PFSK-1 (cell line): ENCODE measurements around the gene SRD5A1.

Source experiments
- FOXP2 ChIP-seq: optimal IDR thresholded peaks from 2 replicates; pipeline ENCODE3; 2011; ENCODE audit warnings: borderline replicate concordance, control low read depth, inconsistent platforms; ENCODE audit not compliant: insufficient read depth; ENCODE audit errors: extremely low read length, extremely low read depth
- POLR2AphosphoS5 ChIP-seq: IDR thresholded peaks from 2 replicates; pipeline ENCODE4 v1.6.1; 2012; ENCODE audit warnings: low read depth, mild to moderate bottlenecking, control low read depth, low read length, moderate library complexity
- SIN3A ChIP-seq: IDR thresholded peaks from 2 replicates; pipeline ENCODE4 v1.6.1; 2012; ENCODE audit warnings: mild to moderate bottlenecking, low read length, moderate library complexity, borderline replicate concordance; ENCODE audit not compliant: insufficient read depth
- TAF1 ChIP-seq: IDR thresholded peaks from 2 replicates; pipeline ENCODE4 v1.6.1; 2012; ENCODE audit warnings: low read length, control low read depth, borderline replicate concordance; ENCODE audit not compliant: insufficient read depth
- TF ChIP-seq, protein P1 (sequence below), 2 experiments: IDR thresholded peaks; 2 replicates each; pipeline versions ENCODE4 v1.6.1 to v1.8.0; 2011 to 2012; ENCODE audit warnings: low read depth in 2 of 2, low read length in 2 of 2, control low read depth in 1 of 2, inconsistent platforms in 1 of 2, mild to moderate bottlenecking in 1 of 2, moderate library complexity in 1 of 2; ENCODE audit not compliant: insufficient read depth in 1 of 2

Gene SRD5A1

GRCh38 chr5:6632324-6632887 lies 834 bp upstream of the SRD5A1 start:
- no peak for TF ChIP-seq FOXP2
- TF ChIP-seq SIN3A, result no peak; the same call in 1 of the 2 replicates
- TF ChIP-seq, protein P1, sequence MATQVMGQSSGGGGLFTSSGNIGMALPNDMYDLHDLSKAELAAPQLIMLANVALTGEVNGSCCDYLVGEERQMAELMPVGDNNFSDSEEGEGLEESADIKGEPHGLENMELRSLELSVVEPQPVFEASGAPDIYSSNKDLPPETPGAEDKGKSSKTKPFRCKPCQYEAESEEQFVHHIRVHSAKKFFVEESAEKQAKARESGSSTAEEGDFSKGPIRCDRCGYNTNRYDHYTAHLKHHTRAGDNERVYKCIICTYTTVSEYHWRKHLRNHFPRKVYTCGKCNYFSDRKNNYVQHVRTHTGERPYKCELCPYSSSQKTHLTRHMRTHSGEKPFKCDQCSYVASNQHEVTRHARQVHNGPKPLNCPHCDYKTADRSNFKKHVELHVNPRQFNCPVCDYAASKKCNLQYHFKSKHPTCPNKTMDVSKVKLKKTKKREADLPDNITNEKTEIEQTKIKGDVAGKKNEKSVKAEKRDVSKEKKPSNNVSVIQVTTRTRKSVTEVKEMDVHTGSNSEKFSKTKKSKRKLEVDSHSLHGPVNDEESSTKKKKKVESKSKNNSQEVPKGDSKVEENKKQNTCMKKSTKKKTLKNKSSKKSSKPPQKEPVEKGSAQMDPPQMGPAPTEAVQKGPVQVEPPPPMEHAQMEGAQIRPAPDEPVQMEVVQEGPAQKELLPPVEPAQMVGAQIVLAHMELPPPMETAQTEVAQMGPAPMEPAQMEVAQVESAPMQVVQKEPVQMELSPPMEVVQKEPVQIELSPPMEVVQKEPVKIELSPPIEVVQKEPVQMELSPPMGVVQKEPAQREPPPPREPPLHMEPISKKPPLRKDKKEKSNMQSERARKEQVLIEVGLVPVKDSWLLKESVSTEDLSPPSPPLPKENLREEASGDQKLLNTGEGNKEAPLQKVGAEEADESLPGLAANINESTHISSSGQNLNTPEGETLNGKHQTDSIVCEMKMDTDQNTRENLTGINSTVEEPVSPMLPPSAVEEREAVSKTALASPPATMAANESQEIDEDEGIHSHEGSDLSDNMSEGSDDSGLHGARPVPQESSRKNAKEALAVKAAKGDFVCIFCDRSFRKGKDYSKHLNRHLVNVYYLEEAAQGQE (IDR thresholded peaks at IDR 0.05; ENCODE audit: insufficient read depth in 1 of 2, low read depth in 2 of 2, low read length in 2 of 2), result no peak
- no peak for TF ChIP-seq POLR2AphosphoS5
- no peak for TF ChIP-seq TAF1

DNA sequence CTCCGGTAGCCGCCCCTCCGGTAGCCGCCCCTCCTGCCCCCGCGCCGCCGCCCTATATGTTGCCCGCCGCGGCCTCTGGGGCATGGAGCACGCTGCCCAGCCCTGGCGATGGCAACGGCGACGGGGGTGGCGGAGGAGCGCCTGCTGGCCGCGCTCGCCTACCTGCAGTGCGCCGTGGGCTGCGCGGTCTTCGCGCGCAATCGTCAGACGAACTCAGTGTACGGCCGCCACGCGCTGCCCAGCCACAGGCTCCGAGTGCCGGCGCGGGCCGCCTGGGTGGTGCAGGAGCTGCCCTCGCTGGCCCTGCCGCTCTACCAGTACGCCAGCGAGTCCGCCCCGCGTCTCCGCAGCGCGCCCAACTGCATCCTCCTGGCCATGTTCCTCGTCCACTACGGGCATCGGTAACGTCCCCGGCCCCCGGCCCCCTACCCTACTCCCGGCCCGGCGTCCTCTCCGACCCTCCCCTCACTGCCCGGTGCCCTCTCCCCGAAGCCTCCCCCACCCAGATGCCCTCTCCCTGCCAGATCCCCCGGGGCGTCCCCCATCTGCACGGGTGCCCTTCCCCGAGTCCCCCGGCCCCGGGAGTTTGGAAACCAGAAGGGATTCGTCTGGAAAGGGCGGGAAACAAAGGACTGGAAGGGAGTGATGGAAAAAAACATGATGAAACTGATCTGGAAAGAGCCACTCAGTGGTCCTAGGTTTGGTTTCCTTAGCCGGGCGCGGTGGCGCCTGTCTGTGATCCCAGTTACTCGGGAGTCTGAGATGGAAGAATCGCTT lies 417 bp downstream of the SRD5A1 start:
- TF ChIP-seq TAF1 (no peak), SIN3A (peak; percentile 18; the same call in 1 of the 2 replicates), FOXP2 (no peak)

GRCh38 chr5:6634306-6634705 lies 1.1 kb downstream of the SRD5A1 start:
- no peak for TF ChIP-seq FOXP2
- no peak for TF ChIP-seq SIN3A
- no peak for TF ChIP-seq TAF1
- TF ChIP-seq POLR2AphosphoS5, result no peak
- TF ChIP-seq, protein P1 (IDR thresholded peaks at IDR 0.05; ENCODE audit: insufficient read depth in 1 of 2, low read depth in 2 of 2, low read length in 2 of 2), result no peak

DNA sequence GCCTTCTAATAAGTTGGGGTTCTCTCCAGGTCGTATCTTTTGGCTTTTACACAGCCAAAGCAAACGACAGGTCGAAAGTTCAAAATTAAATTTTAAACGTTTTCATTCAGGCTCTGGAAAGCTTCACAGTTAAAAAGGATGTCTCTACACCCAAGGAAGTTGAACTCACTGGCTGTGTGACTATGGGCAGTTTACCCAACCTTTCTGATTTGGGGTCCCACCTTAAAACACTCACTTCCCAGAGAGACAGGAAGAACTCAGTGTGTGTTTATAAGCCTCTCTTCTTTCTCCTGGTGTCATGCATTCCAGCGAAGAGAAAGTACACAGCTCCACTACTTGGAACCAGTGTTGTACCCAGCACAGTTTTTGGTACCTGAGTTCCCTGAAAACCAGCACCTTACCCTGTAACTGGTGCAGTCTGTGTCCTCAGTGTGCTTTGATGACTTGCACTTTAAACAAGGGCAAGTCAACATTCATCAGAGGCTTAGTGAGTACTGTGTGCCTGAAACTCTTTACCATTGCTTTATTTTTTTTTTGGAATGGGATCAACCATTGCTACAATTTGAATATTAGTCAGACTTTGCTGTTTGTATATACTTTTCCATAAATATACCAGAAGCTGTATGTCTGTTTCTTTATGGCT lies 1.7 kb downstream of the SRD5A1 start:
- TF ChIP-seq FOXP2 (no peak), POLR2AphosphoS5 (no peak), SIN3A (no peak), TAF1 (no peak)
- TF ChIP-seq, protein P1 (IDR thresholded peaks at IDR 0.05; ENCODE audit: insufficient read depth in 1 of 2, low read depth in 2 of 2, low read length in 2 of 2), result no peak

- no peak for TF ChIP-seq SIN3A
- TF ChIP-seq, protein P1 (IDR thresholded peaks at IDR 0.05; ENCODE audit: insufficient read depth in 1 of 2, low read depth in 2 of 2, low read length in 2 of 2), result no peak
- no peak for TF ChIP-seq POLR2AphosphoS5
Observed at GRCh38 chr5:6636293-6636692, 3.1 kb downstream of the SRD5A1 start.
